ENCODE data around the gene CLEC16A.

GRCh38 chr16:11165894-11166665 is 221.7 kb downstream of the CLEC16A start:
- TF ChIP-seq POLR2A (IDR thresholded peaks at IDR 0.05; ENCODE audit: low read length) = no peak
- no peak for TF ChIP-seq GATA1 (IDR thresholded peaks at IDR 0.05; ENCODE audit: low read depth, low read length)
